GM21737 (cell line): ENCODE data around the gene GPR12.

Experiments used
- ATAC-seq: cut with Tn5 transposase; IDR thresholded peaks from one replicate; pipeline ENCODE4 v1.9.1; 2021; ENCODE audit warnings: mild to moderate bottlenecking, moderate library complexity; ENCODE audit not compliant: unreplicated experiment

The GPR12 gene

DNA sequence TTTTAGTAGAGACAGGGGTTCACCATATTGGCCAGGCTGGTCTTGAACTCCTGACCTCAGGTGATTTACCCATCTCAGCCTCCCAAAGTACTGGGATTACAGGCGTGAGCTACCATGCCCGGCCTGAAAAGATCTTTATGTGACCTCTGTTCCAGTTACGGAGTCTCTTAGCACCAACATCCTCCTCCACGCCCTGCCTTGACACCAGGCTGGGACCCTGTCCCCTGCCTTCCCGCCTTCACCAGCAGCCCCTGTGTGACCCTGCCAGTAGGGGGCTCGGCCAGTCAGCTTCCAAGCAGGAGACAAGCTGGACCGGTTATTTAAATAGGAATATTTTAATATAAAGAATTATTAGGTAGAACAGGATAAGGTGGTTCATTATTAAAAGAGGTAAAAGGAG, 54.2 kb downstream of the GPR12 start:
- no peak for ATAC-seq

- no peak for ATAC-seq
These were observed 55.0 kb downstream of the GPR12 start for GRCh38 chr13:26705536-26705935.
